SHP77 (cell line): ENCODE results near the gene LSG1.
"Not testable (repeated sequence)": the region's sequence is repeated elsewhere in the genome, so short reads cannot be mapped to it uniquely, and the experiment has no call there.

Source experiments
- DNase-seq, 2 experiments: peaks; one replicate each; lab custom pipeline; 2025; lab: John Stamatoyannopoulos, UW

The LSG1 gene

GRCh38 chr3:194617143-194617671, 54.8 kb downstream of the LSG1 start:
- no peak for DNase-seq

- no peak for DNase-seq
Measured at GRCh38 chr3:194615226-194615625, 56.8 kb downstream of the LSG1 start.

GRCh38 chr3:194612221-194612620, 59.8 kb downstream of the LSG1 start:
- no peak for DNase-seq

GRCh38 chr3:194610689-194611088, 61.3 kb downstream of the LSG1 start:
- DNase-seq = no peak

- DNase-seq = no peak
Measured at GRCh38 chr3:194609601-194610000, 62.4 kb downstream of the LSG1 start.

- DNase-seq = no peak
Measured at GRCh38 chr3:194608981-194609380, 63.0 kb downstream of the LSG1 start.

GRCh38 chr3:194607592-194608389, 64.2 kb downstream of the LSG1 start:
- no peak for DNase-seq

- DNase-seq = no peak
Measured at GRCh38 chr3:194606941-194607340, 65.0 kb downstream of the LSG1 start.

- DNase-seq = no peak
Measured at GRCh38 chr3:194606163-194606562, 65.8 kb downstream of the LSG1 start.

- DNase-seq = not testable (repeated sequence)
Measured at GRCh38 chr3:194605314-194605713, 66.7 kb downstream of the LSG1 start.

- DNase-seq = no peak
Measured at GRCh38 chr3:194604837-194605236, 67.2 kb downstream of the LSG1 start.

- no peak for DNase-seq
Measured at GRCh38 chr3:194604126-194604525, 67.9 kb downstream of the LSG1 start.

GRCh38 chr3:194602669-194603171, 69.3 kb downstream of the LSG1 start:
- no peak for DNase-seq

GRCh38 chr3:194598771-194599557, 73.0 kb downstream of the LSG1 start:
- no peak for DNase-seq

GRCh38 chr3:194596906-194597305, 75.1 kb downstream of the LSG1 start:
- no peak for DNase-seq

- DNase-seq = no peak
Measured at GRCh38 chr3:194592798-194593752, 78.9 kb downstream of the LSG1 start.
